H1 (cell line): ENCODE results near the gene CILP. TPM values are rescaled to one million over a fixed set of nuclear protein-coding genes. Genes with fewer than 3 reads are reported as not detected.
A peak's percentile ranks its signal among the peaks of the same experiment; 100 is the strongest.

Experiments used
- CTCF ChIA-PET: fragments of 300-600 bp; sonication (Branson Sonifier 250); formaldehyde crosslinking; loops from one replicate; lab custom pipeline; 2021; ENCODE audit not compliant: partially characterized antibody; lab: Charles Lee
- POLR2A ChIA-PET: fragments of 300-600 bp; sonication (Branson Sonifier 250); formaldehyde crosslinking; loops from one replicate; lab custom pipeline; 2021; ENCODE audit warnings: inconsistent platforms; ENCODE audit not compliant: partially characterized antibody; lab: Charles Lee
- DNase-seq, 2 experiments: peaks; one replicate each; pipeline versions ENCODE4 v3.0.0 to v3.0.0-alpha.2; 2010 to 2022; ENCODE audit warnings: low spot score in 2 of 2, low read depth in 1 of 2, mixed read lengths in 1 of 2
- FAIRE-seq: peaks from 2 replicates; lab custom pipeline; 2011; peaks lifted over from hg19 to GRCh38; lab: Jason Lieb, UNC
- H2AFZ ChIP-seq: 2 replicates; pipeline ENCODE4 v1.8.1; 2012; ENCODE audit warnings: low read length, inconsistent platforms
- H2AK5ac ChIP-seq: 2 replicates; pipeline ENCODE4 v1.6.1; 2013; ENCODE audit warnings: low read depth, low read length
- H2BK120ac ChIP-seq: replicated peaks from 2 replicates; pipeline ENCODE3; 2013; ENCODE audit warnings: low read depth, low read length, inconsistent platforms
- H2BK12ac ChIP-seq: 2 replicates; pipeline ENCODE4 v1.6.1; 2013; ENCODE audit warnings: low read depth, low read length
- H2BK15ac ChIP-seq: 2 replicates; pipeline ENCODE4 v1.6.1; 2013; ENCODE audit warnings: low read length
- H2BK20ac ChIP-seq: 2 replicates; pipeline ENCODE4 v1.6.1; 2013; ENCODE audit warnings: low read length
- H2BK5ac ChIP-seq: 2 replicates; pipeline ENCODE4 v1.6.1; 2013; ENCODE audit warnings: low read depth, low read length
- H3K14ac ChIP-seq: 2 replicates; pipeline ENCODE4 v1.6.1; 2013; ENCODE audit warnings: inconsistent platforms; ENCODE audit not compliant: insufficient read length
- H3K18ac ChIP-seq: 2 replicates; pipeline ENCODE4 v1.6.1; 2013; ENCODE audit warnings: low read length; ENCODE audit errors: extremely low read depth
- H3K23ac ChIP-seq: 2 replicates; pipeline ENCODE4 v1.6.1; 2013; ENCODE audit warnings: inconsistent platforms; ENCODE audit not compliant: insufficient read length
- H3K23me2 ChIP-seq: 2 replicates; pipeline ENCODE4 v1.6.1; 2013; ENCODE audit warnings: low read depth, low read length
- H3K27ac ChIP-seq: 2 replicates; pipeline ENCODE4 v1.6.1; 2011; ENCODE audit warnings: low read depth, low read length, inconsistent platforms
- H3K27me3 ChIP-seq, 4 experiments: replicated peaks in 1 of 4; 1 replicate in 1 of 4; 2 replicates in 3 of 4; pipeline versions ENCODE4 v1.6.1 to v1.8.1; 2011 to 2013; ENCODE audit warnings: low read length in 3 of 4, mild to moderate bottlenecking in 3 of 4, inconsistent platforms in 2 of 4, mixed read lengths in 2 of 4, moderate library complexity in 1 of 4; ENCODE audit not compliant: control insufficient read depth in 3 of 4, insufficient read depth in 3 of 4; ENCODE audit errors: extremely low read depth in 1 of 4
- H3K36me3 ChIP-seq, 4 experiments: 2 replicates each; pipeline versions ENCODE4 v1.6.1 to v1.8.1; 2011 to 2013; ENCODE audit warnings: mild to moderate bottlenecking in 4 of 4, low read length in 3 of 4, moderate library complexity in 2 of 4, control low read depth in 1 of 4, inconsistent platforms in 1 of 4; ENCODE audit not compliant: insufficient read depth in 4 of 4, control insufficient read depth in 2 of 4
- H3K4ac ChIP-seq: replicated peaks from 2 replicates; pipeline ENCODE3; 2013; ENCODE audit warnings: low read length, low read depth, mixed read lengths, inconsistent platforms; ENCODE audit not compliant: insufficient read length
- H3K4me1 ChIP-seq, 4 experiments: replicated peaks in 1 of 4; 1 replicate in 1 of 4; 2 replicates in 3 of 4; pipeline versions ENCODE4 v1.6.1 to v1.8.1; 2011 to 2013; ENCODE audit warnings: low read length in 3 of 4, inconsistent platforms in 2 of 4, mixed read lengths in 1 of 4; ENCODE audit not compliant: insufficient read depth in 4 of 4, control insufficient read depth in 3 of 4
- H3K4me2 ChIP-seq, 2 experiments: 2 replicates each; pipeline versions ENCODE4 v1.6.1 to v1.8.1; 2011 to 2013; ENCODE audit warnings: low read depth in 2 of 2, low read length in 2 of 2, control low read depth in 1 of 2, inconsistent platforms in 1 of 2, mild to moderate bottlenecking in 1 of 2; ENCODE audit not compliant: insufficient read depth in 1 of 2
- H3K4me3 ChIP-seq, 4 experiments: fragments of 200-600, 300-600 bp in 1 of 4; sonication (generic), shearing (Covaris generic), sonication (Bioruptor Twin) in 1 of 4; 2 replicates each; pipeline versions ENCODE4 v1.5.1 to v1.8.1; 2011 to 2016; ENCODE audit warnings: low read length in 4 of 4, low read depth in 3 of 4, control low read depth in 2 of 4, inconsistent platforms in 2 of 4, mild to moderate bottlenecking in 2 of 4, mixed read lengths in 1 of 4, moderate library complexity in 1 of 4; ENCODE audit not compliant: insufficient read depth in 2 of 4; ENCODE audit errors: extremely low read depth in 1 of 4
- H3K56ac ChIP-seq: replicated peaks from 2 replicates; pipeline ENCODE3; 2013; ENCODE audit warnings: low read depth, mild to moderate bottlenecking, mixed read lengths, low read length, inconsistent platforms; ENCODE audit not compliant: insufficient read length
- H3K79me1 ChIP-seq: 2 replicates; pipeline ENCODE4 v1.6.1; 2013; ENCODE audit warnings: low read depth, low read length, control low read depth
- H3K79me2 ChIP-seq, 2 experiments: 2 replicates each; pipeline versions ENCODE4 v1.6.1 to v1.8.1; 2012 to 2013; ENCODE audit warnings: low read length in 2 of 2, mild to moderate bottlenecking in 2 of 2, inconsistent platforms in 1 of 2; ENCODE audit not compliant: insufficient read depth in 2 of 2, control insufficient read depth in 1 of 2
- H3K9ac ChIP-seq, 4 experiments: replicated peaks in 1 of 4; 1 replicate in 1 of 4; 2 replicates in 3 of 4; pipeline versions ENCODE4 v1.6.1 to v1.8.1; 2011 to 2013; ENCODE audit warnings: low read depth in 3 of 4, low read length in 3 of 4, control low read depth in 2 of 4, mild to moderate bottlenecking in 2 of 4, moderate library complexity in 2 of 4, inconsistent platforms in 1 of 4; ENCODE audit errors: extremely low read depth in 1 of 4
- H3K9me3 ChIP-seq, 2 experiments: 2 replicates each; pipeline versions ENCODE4 v1.6.1 to v1.8.1; 2012 to 2013; ENCODE audit warnings: mild to moderate bottlenecking in 2 of 2, moderate library complexity in 2 of 2, control low read depth in 1 of 2, inconsistent platforms in 1 of 2, low read depth in 1 of 2, low read length in 1 of 2, mixed read lengths in 1 of 2; ENCODE audit not compliant: insufficient read depth in 2 of 2
- H4K20me1 ChIP-seq, 2 experiments: replicated peaks in 1 of 2; 2 replicates each; pipeline versions ENCODE3 to v1.8.1; 2011 to 2013; ENCODE audit warnings: inconsistent platforms in 2 of 2, low read length in 2 of 2, mild to moderate bottlenecking in 1 of 2; ENCODE audit not compliant: insufficient read depth in 2 of 2, control insufficient read depth in 1 of 2
- H4K5ac ChIP-seq: 2 replicates; pipeline ENCODE4 v1.6.1; 2013; ENCODE audit warnings: low read length, low read depth, mixed read lengths, inconsistent platforms; ENCODE audit not compliant: insufficient read length
- H4K8ac ChIP-seq: 2 replicates; pipeline ENCODE4 v1.8.0; 2013; ENCODE audit warnings: mild to moderate bottlenecking, moderate library complexity, low read length, inconsistent platforms; ENCODE audit not compliant: insufficient read depth; ENCODE audit errors: extremely low read depth
- H4K91ac ChIP-seq: replicated peaks from 2 replicates; pipeline ENCODE3; 2013; ENCODE audit warnings: low read length, mixed read lengths, inconsistent platforms; ENCODE audit not compliant: insufficient read length
- EGR1 ChIP-seq: IDR thresholded peaks from 2 replicates; pipeline ENCODE4 v1.6.1; 2011; ENCODE audit warnings: low read depth, low read length, borderline replicate concordance
- GABPA ChIP-seq: IDR thresholded peaks from 2 replicates; pipeline ENCODE4 v1.6.1; 2011; ENCODE audit warnings: mild to moderate bottlenecking, low read length, moderate library complexity, borderline replicate concordance; ENCODE audit not compliant: insufficient read depth
- KDM5A ChIP-seq: fragments of 200-600 bp; IDR thresholded peaks from 2 replicates; pipeline ENCODE4 v1.7.1; 2012; ENCODE audit warnings: mild to moderate bottlenecking, low read length, inconsistent platforms, mixed read lengths
- POLR2AphosphoS5 ChIP-seq: IDR thresholded peaks from 2 replicates; pipeline ENCODE4 v1.6.1; 2011; ENCODE audit warnings: low read depth, low read length
- RNF2 ChIP-seq: fragments of 200-900, 300-1000 bp; sonication (generic); IDR thresholded peaks from 2 replicates; pipeline ENCODE4 v1.7.1; 2016; ENCODE audit warnings: borderline replicate concordance, low read depth, mild to moderate bottlenecking, antibody characterized with exemption, low read length; ENCODE audit not compliant: poor library complexity, severe bottlenecking; ENCODE audit errors: missing control alignments
- TEAD4 ChIP-seq: IDR thresholded peaks from 2 replicates; pipeline ENCODE4 v1.6.1; 2012; ENCODE audit warnings: low read depth, low read length, inconsistent platforms, mixed read lengths
- WGBS, 2 experiments: shearing (Covaris generic) in 1 of 2; methylation state at CpG; one replicate each; pipeline versions ENCODE4 v1.1.6 to v1.1.7; 2013 to 2015; ENCODE audit warnings: low lambda C conversion rate in 2 of 2, mixed read lengths in 2 of 2, inconsistent platforms in 1 of 2, low coverage in 1 of 2, missing lambda C conversion rate in 1 of 2; ENCODE audit not compliant: insufficient replicate concordance in 2 of 2, insufficient coverage in 1 of 2, insufficient read length in 1 of 2; ENCODE audit errors: extremely low coverage in 1 of 2, missing lambda C conversion rate in 1 of 2; 5-methylcytosine and 5-hydroxymethylcytosine counted together
- polyA plus RNA-seq, 7 experiments: library from polyadenylated mRNA; depleted of rRNA in 3 of 7; stranded (reverse) in 5 of 7; unstranded in 2 of 7; fragments of >200 nt in 5 of 7; fragments of 200-250 nt in 2 of 7; gene quantifications; 1 replicate in 5 of 7; 2 replicates in 1 of 7; 4 replicates in 1 of 7; pipeline versions ENCODE4 v1.2.1 to v1.2.3, GENCODE V29; 2011 to 2013; ENCODE audit warnings: missing spikeins in 2 of 7, mixed read lengths in 2 of 7
- total RNA-seq: library from RNA; stranded (reverse); fragmentation: NEBNext Ultra II Directional; extraction: Animal tissue kit (Norgen Biotek cat#: 25700); gene quantifications from 2 replicates; pipeline ENCODE4 v1.2.1, GENCODE V29; 2021

Gene CILP
- total and polyA plus RNA-seq, 2 of the 8 experiments (the other 6 are each of a cell fraction or from before 2014, with no cell fraction given) = 0.02 TPM; not detected in 1

- Histone ChIP-seq H3K23me2 (peaks cover 2% of the 10 kb centered on the region), H3K79me1 (no peaks in the 10 kb centered on the region), H3K79me2 (peaks cover 3 to 36% of the 10 kb centered on the region in 2 experiments; a peak in 3 of 4 replicates), H2AFZ (no peak overlapping the region), H3K18ac (no peak overlapping the region), H3K27ac (0 out of 2 replicates have a peak overlapping the region, but pooled peaks have one; percentile 80), H3K9ac (peak overlapping the region in 3 of 4 experiments; percentile 9 to 95 (median 90); a peak in 5 of 7 replicates), H4K8ac (no peak overlapping the region), H2BK120ac (no peak overlapping the region), H4K91ac (no peak overlapping the region), H3K27me3 (no peaks in the 10 kb centered on the region), H4K20me1 (peaks cover 0 to 6% of the 10 kb centered on the region in 2 experiments), H2BK12ac (no peak overlapping the region), H2BK20ac (no peak overlapping the region), H2BK5ac (no peak overlapping the region), H3K4me1 (peaks cover 0 to 2% (median 0%) of the 10 kb centered on the region in 4 experiments; a peak in 2 of 7 replicates), H3K4ac (no peak overlapping the region), H2AK5ac (no peak overlapping the region), H3K56ac (no peak overlapping the region), H3K14ac (no peak overlapping the region), H3K23ac (no peak overlapping the region), H3K4me3 (peak overlapping the region; percentile 60 to 95 (median 92)), H4K5ac (no peak overlapping the region), H3K9me3 (no peaks in the 10 kb centered on the region), H2BK15ac (no peak overlapping the region), H3K36me3 (peaks cover under 1 to 7% (median 1%) of the 10 kb centered on the region in 4 experiments; a peak in 5 of 8 replicates), H3K4me2 (peak overlapping the region; percentile 68 to 69)
- FAIRE-seq (no peak), DNase-seq (no peak)
- TF ChIP-seq RNF2 (no peak), KDM5A (no peak), POLR2AphosphoS5 (no peak), GABPA (no peak), TEAD4 (no peak), EGR1 (no peak)
- CTCF ChIA-PET = no interaction called here
- WGBS, 2 experiments = 67% methylated on average over 4 of the region's 4 CpGs; no CpG with 5 or more reads in 1 of the 2 experiments
- POLR2A ChIA-PET = interaction anchor here (0.6 to 8.7 kb wide), 10 partner anchors 14 to 369 kb away, joined by 3 to 94 read pairs (median 5); partner anchors contain the start of genes PARP16, RNU5A-1 and RNU5B-1
These were observed 27.5 kb downstream of the CILP start for GRCh38 chr15:65183865-65184159.
